GM12892 (cell line): Measurements from ENCODE around the gene MYLK.

Experiments used
- POLR2A ChIP-seq: IDR thresholded peaks from 2 replicates; pipeline ENCODE4 v1.6.1; 2011; ENCODE audit warnings: low read depth, low read length, control low read depth
- POLR2AphosphoS5 ChIP-seq: IDR thresholded peaks from 2 replicates; pipeline ENCODE4 v1.6.1; 2011; ENCODE audit warnings: low read depth, low read length, control low read depth
- TAF1 ChIP-seq: IDR thresholded peaks from 2 replicates; pipeline ENCODE4 v1.6.1; 2011; ENCODE audit warnings: low read depth, mild to moderate bottlenecking, control low read depth, low read length, borderline replicate concordance

- TF ChIP-seq POLR2A = no peak
- TF ChIP-seq POLR2AphosphoS5 = no peak
- no peak for TF ChIP-seq TAF1
Measured at GRCh38 chr3:123689831-123690230, 194.3 kb downstream of the MYLK start.
